Activated CD8-positive, alpha-beta T cell treated with anti-CD3 and anti-CD28 coated beads, Interleukin-2, amount 10 ng/mL, durations not matched to agents 7 days and 5 days (primary cell): ENCODE data around the gene DACH1. TPM values are rescaled to one million over a fixed set of nuclear protein-coding genes. Genes with fewer than 3 reads are reported as not detected.
A peak's percentile ranks its signal among the peaks of the same experiment; 100 is the strongest.
"Not testable (repeated sequence)": the region's sequence is repeated elsewhere in the genome, so short reads cannot be mapped to it uniquely, and the experiment has no call there.

Source experiments
- ATAC-seq: fragments of 150-1000 bp; cut with Tn5 transposase; one replicate; pipeline ENCODE4 v1.10.0; 2021; ENCODE audit warnings: moderate library complexity
- CTCF ChIA-PET: fragments of 350-600 bp; sonication (Branson Sonifier 250); formaldehyde crosslinking; loops from one replicate; lab custom pipeline; 2021; ENCODE audit warnings: antibody characterized with exemption; lab: Charles Lee
- POLR2A ChIA-PET: fragments of 350-600 bp; sonication (Branson Sonifier 250); formaldehyde crosslinking; loops from one replicate; lab custom pipeline; 2021; ENCODE audit warnings: antibody characterized with exemption; lab: Charles Lee
- DNase-seq: peaks from one replicate; pipeline ENCODE4 v3.0.0-alpha.2; 2020
- H3K27ac Mint-ChIP-seq: one replicate; pipeline ENCODE4 v1.8.0; 2021; ENCODE audit warnings: mild to moderate bottlenecking, mixed read lengths
- H3K27me3 Mint-ChIP-seq: one replicate; pipeline ENCODE4 v1.8.0; 2021; ENCODE audit warnings: low read depth, mixed read lengths
- H3K36me3 Mint-ChIP-seq: one replicate; pipeline ENCODE4 v1.8.0; 2021; ENCODE audit warnings: low read depth, mixed read lengths
- H3K4me1 Mint-ChIP-seq: one replicate; pipeline ENCODE4 v1.8.0; 2021; ENCODE audit warnings: low read depth, mixed read lengths
- H3K4me3 Mint-ChIP-seq: one replicate; pipeline ENCODE4 v1.8.0; 2021; ENCODE audit warnings: mild to moderate bottlenecking, mixed read lengths
- H3K9me3 Mint-ChIP-seq: one replicate; pipeline ENCODE4 v1.8.0; 2022; ENCODE audit warnings: mixed read lengths; ENCODE audit not compliant: insufficient read depth
- total RNA-seq, 2 experiments: library from RNA; stranded (reverse); gene quantifications; one replicate each; pipeline ENCODE4 v1.2.3, GENCODE V29; 2021

Gene DACH1
- not detected for total RNA-seq

DNA sequence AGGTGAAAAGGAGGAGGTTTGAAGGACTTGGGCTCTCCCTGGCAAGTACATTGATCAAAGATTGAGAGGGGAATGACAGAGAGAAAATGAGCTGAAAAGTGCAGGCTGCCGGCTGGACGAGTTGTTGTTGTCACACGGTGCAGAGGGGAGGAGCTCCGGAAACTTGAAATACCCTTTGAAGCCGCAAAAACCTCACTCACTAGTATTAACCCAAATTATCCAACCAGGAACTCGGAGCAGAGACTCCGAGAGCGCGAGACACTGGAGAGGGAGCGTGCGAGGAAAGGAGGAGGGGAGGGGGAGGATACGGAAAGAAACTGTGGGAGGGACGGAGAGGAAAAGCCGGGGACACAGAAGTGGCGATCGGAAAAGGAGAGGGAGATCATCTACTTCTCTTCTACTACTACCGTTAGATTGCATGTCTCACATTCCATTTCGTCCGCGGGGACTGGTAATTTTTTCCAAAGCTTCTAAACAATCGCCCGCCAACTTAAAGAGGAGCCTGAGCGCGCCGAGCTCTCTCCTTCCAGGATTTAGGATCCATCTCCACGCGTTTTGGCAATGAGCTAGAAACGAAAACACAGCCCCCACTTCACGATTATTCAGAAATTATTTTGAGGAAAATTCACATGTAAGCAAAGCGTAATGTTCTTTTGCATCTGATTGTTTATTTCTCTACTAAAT is at the start of gene DACH1:
TSS of gene DACH1 (minus strand) at position 74 of the 684 bp plus-strand sequence.
- H3K27ac Mint-ChIP-seq = no peak within 1 kb of the TSS
- DNase-seq = peak; percentile 36
- CTCF ChIA-PET = interaction anchor here (2.1 kb wide), 1 partner anchor 12 kb away, joined by 8 read pairs; no protein-coding TSS in a partner anchor
- H3K4me1 Mint-ChIP-seq = peaks cover 19% of the 10 kb centered on the region
- peak; percentile 52 for ATAC-seq
- POLR2A ChIA-PET = interaction anchor here (1.0 kb wide), 1 partner anchor 10 kb away, joined by 5 read pairs; no protein-coding TSS in a partner anchor
- peaks cover 65% of the 10 kb centered on the region for H3K27me3 Mint-ChIP-seq
- no peaks in the 10 kb centered on the region for H3K36me3 Mint-ChIP-seq
- H3K4me3 Mint-ChIP-seq = peak within 1 kb of the TSS; percentile 43
- H3K9me3 Mint-ChIP-seq = no peaks in the 10 kb centered on the region

DNA sequence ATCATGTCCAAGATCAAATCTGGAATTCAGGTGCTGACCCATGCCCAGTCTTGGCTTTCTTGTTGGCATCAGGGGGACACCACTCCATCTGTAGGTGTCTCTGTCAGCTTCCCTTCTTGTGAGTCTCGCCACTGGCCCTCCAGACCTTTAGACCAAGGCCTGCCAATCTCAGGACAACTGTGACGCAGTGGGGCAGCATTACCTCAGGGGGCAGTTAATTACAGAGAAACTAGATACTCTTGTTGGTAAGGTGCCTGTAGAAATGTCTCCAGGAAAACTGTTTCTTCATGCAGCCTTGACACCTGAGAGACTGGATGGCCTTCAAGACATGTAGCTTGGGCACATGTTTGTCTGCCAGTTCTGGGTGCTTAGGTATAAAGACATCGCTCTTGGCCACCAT is 46.7 kb upstream of the DACH1 start:
- Mint-ChIP-seq H3K4me1 (no peaks in the 10 kb centered on the region), H3K4me3 (no peak overlapping the region), H3K27ac (no peak overlapping the region), H3K36me3 (no peaks in the 10 kb centered on the region), H3K27me3 (no peaks in the 10 kb centered on the region), H3K9me3 (no peaks in the 10 kb centered on the region)
- ATAC-seq (no peak), DNase-seq (no peak)
- CTCF ChIA-PET = no interaction called here
- POLR2A ChIA-PET = no interaction called here

GRCh38 chr13:71912524-71912923 is 45.5 kb upstream of the DACH1 start:
- H3K27me3 Mint-ChIP-seq = no peaks in the 10 kb centered on the region
- CTCF ChIA-PET = no interaction called here
- ATAC-seq = no peak
- H3K36me3 Mint-ChIP-seq = no peaks in the 10 kb centered on the region
- no peak overlapping the region for H3K27ac Mint-ChIP-seq
- no peak for DNase-seq
- POLR2A ChIA-PET = no interaction called here
- H3K9me3 Mint-ChIP-seq = no peaks in the 10 kb centered on the region
- H3K4me1 Mint-ChIP-seq = no peaks in the 10 kb centered on the region
- H3K4me3 Mint-ChIP-seq = no peak overlapping the region

DNA sequence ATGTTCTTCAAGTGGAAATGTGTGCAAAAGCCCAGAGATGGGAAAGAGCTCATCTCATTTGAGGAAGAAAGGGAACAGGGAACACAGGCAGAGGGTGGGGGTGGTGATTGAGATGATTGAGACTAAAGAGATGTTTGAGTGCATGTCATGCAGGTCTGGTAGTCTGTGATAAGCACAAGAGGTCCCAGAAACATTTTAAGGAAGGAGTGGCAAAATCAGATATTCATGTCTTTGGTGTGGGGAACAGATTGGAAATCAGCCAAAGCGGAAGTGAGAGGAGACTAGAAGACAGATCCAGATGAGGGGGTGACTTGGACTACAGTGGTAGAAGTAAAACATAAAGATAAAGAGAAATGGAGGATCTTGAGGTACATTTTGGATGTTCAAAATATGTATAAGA is 39.4 kb upstream of the DACH1 start:
- Mint-ChIP-seq H3K9me3 (no peaks in the 10 kb centered on the region), H3K27me3 (no peaks in the 10 kb centered on the region), H3K4me3 (no peak overlapping the region), H3K27ac (no peak overlapping the region), H3K36me3 (no peaks in the 10 kb centered on the region), H3K4me1 (no peaks in the 10 kb centered on the region)
- DNase-seq (no peak), ATAC-seq (no peak)
- ChIA-PET POLR2A (no interaction called here), CTCF (no interaction called here)

GRCh38 chr13:71902676-71903075 is 35.7 kb upstream of the DACH1 start:
- no peaks in the 10 kb centered on the region for H3K9me3 Mint-ChIP-seq
- DNase-seq (no peak), ATAC-seq (no peak)
- ChIA-PET CTCF (no interaction called here), POLR2A (no interaction called here)
- H3K36me3 Mint-ChIP-seq = no peaks in the 10 kb centered on the region
- no peaks in the 10 kb centered on the region for H3K27me3 Mint-ChIP-seq
- H3K4me3 Mint-ChIP-seq = no peak overlapping the region
- no peaks in the 10 kb centered on the region for H3K4me1 Mint-ChIP-seq
- no peak overlapping the region for H3K27ac Mint-ChIP-seq

DNA sequence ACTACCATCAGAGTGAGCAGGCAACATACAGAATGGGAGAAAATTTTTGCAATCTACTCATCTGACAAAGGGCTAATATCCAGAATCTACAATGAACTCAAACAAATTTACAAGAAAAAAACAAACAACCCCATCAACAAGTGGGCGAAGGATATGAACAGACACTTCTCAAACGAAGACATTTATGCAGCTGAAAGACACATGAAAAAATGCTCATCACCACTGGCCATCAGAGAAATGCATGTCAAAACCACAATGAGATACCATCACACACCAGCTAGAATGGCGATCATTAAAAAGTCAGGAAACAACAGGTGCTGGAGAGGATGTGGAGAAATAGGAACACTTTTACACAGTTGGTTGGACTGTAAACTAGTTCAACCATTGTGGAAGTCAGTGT is 26.5 kb upstream of the DACH1 start:
- H3K36me3 Mint-ChIP-seq, H3K4me3 Mint-ChIP-seq, H3K27me3 Mint-ChIP-seq, DNase-seq, H3K9me3 Mint-ChIP-seq, ATAC-seq, H3K4me1 Mint-ChIP-seq, H3K27ac Mint-ChIP-seq, CTCF ChIA-PET, POLR2A ChIA-PET: not testable (repeated sequence)

DNA sequence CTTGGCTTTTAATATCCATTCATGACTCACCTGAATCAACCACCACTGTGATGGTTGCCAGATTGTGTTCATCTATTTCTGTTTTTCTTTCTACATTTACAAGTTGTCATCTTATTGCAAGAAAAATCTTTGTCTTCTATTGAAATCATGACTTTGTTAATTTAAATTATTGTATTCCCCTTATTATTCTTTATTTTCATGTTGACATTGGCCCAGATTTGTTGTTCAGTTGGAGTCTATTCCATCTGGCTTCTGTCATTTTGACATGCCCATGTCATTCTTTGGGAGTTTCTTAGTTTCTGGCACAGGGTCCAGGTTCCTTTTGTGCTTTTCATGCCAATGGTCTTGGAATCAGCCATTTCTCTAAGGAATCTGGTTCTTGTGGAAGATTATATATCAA is 19.9 kb upstream of the DACH1 start:
- Mint-ChIP-seq H3K4me1 (no peaks in the 10 kb centered on the region), H3K4me3 (no peak overlapping the region), H3K9me3 (no peaks in the 10 kb centered on the region), H3K36me3 (no peaks in the 10 kb centered on the region), H3K27me3 (no peaks in the 10 kb centered on the region), H3K27ac (no peak overlapping the region)
- ATAC-seq (no peak), DNase-seq (no peak)
- CTCF ChIA-PET = no interaction called here
- POLR2A ChIA-PET = no interaction called here

DNA sequence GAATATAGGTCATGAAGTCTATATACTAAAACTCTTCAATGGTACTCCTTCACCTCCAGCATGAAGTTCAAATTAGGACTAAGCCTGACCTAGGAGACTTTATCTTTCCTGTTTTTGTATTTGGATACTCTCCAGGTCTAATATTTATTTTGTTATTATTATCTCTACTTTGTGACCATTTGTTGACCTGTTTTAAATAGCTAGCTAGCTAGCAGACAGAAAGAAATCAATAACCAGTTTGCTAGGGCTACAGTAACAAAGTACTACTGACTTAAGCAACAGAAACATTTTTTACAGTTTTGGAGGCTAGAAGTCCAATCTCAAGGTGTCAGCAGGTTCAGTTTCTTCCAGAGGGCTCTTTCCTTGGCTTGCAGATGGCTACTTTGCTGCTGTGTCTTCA is 15.1 kb upstream of the DACH1 start:
- H3K36me3 Mint-ChIP-seq = no peaks in the 10 kb centered on the region
- no peak for DNase-seq
- no peaks in the 10 kb centered on the region for H3K27me3 Mint-ChIP-seq
- ChIA-PET CTCF (no interaction called here), POLR2A (no interaction called here)
- no peak overlapping the region for H3K4me3 Mint-ChIP-seq
- H3K4me1 Mint-ChIP-seq = peaks cover 3% of the 10 kb centered on the region
- no peaks in the 10 kb centered on the region for H3K9me3 Mint-ChIP-seq
- no peak overlapping the region for H3K27ac Mint-ChIP-seq
- no peak for ATAC-seq

GRCh38 chr13:71880753-71881541 is 13.9 kb upstream of the DACH1 start:
- ChIA-PET CTCF (no interaction called here), POLR2A (no interaction called here)
- no peaks in the 10 kb centered on the region for H3K9me3 Mint-ChIP-seq
- H3K27ac Mint-ChIP-seq = no peak overlapping the region
- peaks cover 3% of the 10 kb centered on the region for H3K4me1 Mint-ChIP-seq
- peaks cover 3% of the 10 kb centered on the region for H3K27me3 Mint-ChIP-seq
- H3K4me3 Mint-ChIP-seq = no peak overlapping the region
- DNase-seq (no peak), ATAC-seq (no peak)
- no peaks in the 10 kb centered on the region for H3K36me3 Mint-ChIP-seq

DNA sequence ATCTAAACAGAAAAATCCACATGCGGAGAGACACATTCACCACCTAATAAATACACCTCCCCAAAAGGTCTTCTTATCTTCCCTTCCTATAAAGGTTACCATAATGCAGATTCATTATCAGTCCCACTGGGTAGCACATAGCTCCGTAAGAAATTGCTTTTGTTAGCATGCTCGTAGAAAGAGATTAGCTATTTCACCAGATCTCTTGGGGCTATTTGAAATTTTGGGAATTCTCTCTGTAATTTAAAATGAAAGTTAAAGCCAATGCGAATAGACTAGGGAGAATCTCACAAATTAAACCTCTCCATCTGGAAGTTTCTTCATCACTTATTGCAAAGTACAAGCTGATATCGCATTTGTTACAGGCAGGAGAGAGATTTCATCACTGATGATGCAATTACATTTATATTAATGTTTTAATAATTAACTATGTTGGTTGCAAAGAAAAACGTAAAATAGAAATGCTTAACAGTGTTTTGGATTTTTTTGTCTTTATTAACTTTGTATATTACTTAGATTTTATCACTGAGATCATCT is 12.9 kb upstream of the DACH1 start:
- H3K4me1 Mint-ChIP-seq = peaks cover 3% of the 10 kb centered on the region
- CTCF ChIA-PET = interaction anchor here (0.9 to 1.5 kb wide), 4 partner anchors 10 to 559 kb away, joined by 3 to 8 read pairs (median 3); partner anchors contain the start of gene DACH1
- H3K27me3 Mint-ChIP-seq = peaks cover 3% of the 10 kb centered on the region
- ATAC-seq = no peak
- no peaks in the 10 kb centered on the region for H3K9me3 Mint-ChIP-seq
- POLR2A ChIA-PET = no interaction called here
- H3K27ac Mint-ChIP-seq = no peak overlapping the region
- no peak overlapping the region for H3K4me3 Mint-ChIP-seq
- no peak for DNase-seq
- no peaks in the 10 kb centered on the region for H3K36me3 Mint-ChIP-seq

DNA sequence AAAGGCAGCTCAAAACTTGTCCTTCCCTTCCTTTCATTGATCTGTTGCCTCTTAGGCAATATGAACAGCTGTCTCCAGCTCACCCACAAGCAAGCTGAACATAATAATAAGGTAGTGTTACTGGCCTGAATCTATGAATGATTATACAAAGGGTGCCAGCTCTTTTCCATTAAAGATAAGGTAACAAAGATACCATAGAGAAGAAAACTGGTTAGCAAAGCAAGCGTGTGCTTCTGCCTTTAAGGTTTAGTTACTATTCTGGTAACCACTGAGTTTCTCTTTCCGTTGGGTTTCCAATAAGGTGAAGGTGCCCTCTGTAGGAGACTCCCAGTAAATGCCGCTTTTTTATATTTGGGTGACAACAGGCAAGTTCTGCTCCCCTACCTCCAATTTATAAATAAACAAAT is 12.1 kb upstream of the DACH1 start:
- Mint-ChIP-seq H3K36me3 (no peaks in the 10 kb centered on the region), H3K9me3 (no peaks in the 10 kb centered on the region), H3K4me1 (peaks cover 3% of the 10 kb centered on the region), H3K27me3 (peaks cover 8% of the 10 kb centered on the region), H3K27ac (no peak overlapping the region), H3K4me3 (no peak overlapping the region)
- POLR2A ChIA-PET = no interaction called here
- no peak for DNase-seq
- peak; percentile 77 for ATAC-seq
- CTCF ChIA-PET = interaction anchor here (0.8 to 1.5 kb wide), 6 partner anchors 12 to 1255 kb away, joined by 3 to 8 read pairs (median 3); partner anchors contain the start of gene DACH1

- peaks cover 10% of the 10 kb centered on the region for H3K27me3 Mint-ChIP-seq
- ATAC-seq (no peak), DNase-seq (no peak)
- no peaks in the 10 kb centered on the region for H3K36me3 Mint-ChIP-seq
- H3K4me3 Mint-ChIP-seq = no peak overlapping the region
- peaks cover 3% of the 10 kb centered on the region for H3K4me1 Mint-ChIP-seq
- ChIA-PET POLR2A (interaction anchor here (1.3 kb wide), 1 partner anchor 9 kb away, joined by 5 read pairs; no protein-coding TSS in a partner anchor), CTCF (no interaction called here)
- no peak overlapping the region for H3K27ac Mint-ChIP-seq
- no peaks in the 10 kb centered on the region for H3K9me3 Mint-ChIP-seq
These were observed 10.3 kb upstream of the DACH1 start for GRCh38 chr13:71877256-71877653.
